ENCODE measurements around the gene VPS37B.
"Not testable (repeated sequence)": the region's sequence is repeated elsewhere in the genome, so short reads cannot be mapped to it uniquely, and the experiment has no call there.

Gene VPS37B, protein sequence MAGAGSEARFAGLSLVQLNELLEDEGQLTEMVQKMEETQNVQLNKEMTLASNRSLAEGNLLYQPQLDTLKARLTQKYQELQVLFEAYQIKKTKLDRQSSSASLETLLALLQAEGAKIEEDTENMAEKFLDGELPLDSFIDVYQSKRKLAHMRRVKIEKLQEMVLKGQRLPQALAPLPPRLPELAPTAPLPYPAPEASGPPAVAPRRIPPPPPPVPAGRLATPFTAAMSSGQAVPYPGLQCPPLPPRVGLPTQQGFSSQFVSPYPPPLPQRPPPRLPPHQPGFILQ

DNA sequence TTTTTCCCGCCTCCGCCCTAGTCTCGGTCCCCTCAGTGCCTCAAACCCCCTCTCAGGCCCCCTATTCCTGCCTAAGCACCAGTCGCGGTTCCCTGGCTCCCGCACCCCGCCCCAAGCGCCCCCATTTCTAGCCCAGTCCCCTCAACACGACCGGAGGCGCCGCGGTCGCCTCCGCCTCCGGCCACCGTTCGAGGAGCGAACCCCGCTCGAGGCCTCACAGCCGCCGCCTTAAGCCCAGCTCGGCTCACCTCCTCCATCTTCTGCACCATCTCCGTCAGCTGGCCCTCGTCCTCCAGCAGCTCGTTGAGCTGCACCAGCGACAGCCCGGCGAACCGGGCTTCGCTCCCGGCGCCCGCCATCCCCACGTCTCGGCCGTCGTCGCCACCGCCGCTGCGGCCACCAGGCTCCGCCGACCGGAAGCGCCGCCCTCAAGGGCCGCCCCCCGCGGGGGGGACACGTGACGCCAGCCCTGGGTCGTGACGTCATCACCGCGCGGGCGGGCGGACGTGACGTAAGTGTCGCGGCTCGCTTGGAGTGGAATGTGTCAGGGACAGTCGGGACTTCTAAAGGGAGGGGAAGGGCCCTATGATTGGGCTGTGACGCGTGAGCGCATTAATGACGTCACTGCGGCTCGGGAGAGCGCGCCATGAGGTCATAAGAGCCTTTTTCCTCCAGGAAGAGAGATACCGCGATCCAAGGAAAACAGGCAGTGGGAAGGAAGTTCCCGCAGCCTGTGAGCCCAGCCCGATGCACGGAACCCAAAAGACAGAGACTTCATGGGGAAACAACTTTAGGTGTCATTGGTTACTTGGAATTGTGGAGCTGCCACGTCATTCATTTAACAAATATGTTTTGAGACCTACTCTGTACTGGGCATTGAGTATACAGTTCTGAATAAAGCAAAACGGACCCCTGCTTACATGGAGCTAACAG is at the start of gene VPS37B:
Gene VPS37B, minus strand, starts transcription at position 421 of the 933 bp plus-strand sequence. Its CDS starts 62 bp downstream, at position 359.
- DNase-seq (ENCODE audit: low read depth): no peak

DNA sequence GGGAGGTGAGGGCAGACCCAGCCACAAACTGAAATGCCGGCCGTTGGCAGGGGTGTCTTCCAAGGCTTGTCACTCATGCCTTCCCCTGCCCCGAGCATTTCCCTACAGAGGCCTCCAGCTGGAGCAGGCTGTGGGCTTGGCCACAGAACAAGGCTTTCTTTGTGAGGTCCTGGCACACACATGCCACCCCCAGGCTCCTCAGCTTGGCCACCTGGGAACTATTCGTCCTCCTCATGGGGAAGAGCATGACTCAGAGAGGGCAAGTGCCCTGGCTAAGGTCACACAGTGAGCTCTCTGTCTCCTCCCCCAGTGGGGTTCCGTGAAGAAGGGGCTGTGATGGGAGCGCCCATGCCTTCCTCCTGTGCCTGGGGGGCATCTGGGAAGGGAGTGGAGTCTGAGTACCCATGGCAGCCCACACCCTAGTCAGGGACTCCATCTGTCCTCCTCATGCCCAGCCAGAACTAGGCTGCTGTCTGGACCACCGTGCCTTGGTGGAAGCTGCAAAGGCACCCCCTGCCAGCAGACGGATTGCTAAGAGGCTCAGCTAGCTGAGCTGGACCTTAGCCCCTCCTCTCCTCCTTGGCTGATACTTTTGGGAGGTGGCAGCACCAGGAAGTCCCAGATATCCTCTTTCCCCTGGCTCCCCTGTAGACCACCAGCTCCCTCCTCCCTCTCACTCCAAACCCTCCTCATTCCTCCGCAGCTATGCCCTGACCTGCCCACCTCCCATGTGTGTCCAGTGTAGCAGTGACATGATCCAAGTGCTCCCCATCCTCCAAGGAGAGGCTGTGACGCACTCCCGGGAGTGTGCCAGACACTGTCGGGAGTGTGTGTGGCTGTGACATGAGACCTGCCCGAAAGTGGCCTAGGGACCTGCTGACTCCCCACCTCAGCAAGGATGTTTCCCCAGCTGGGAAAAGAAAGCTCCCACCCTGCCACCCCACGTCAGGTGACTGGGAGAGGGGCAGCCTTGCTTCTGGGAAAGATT is 49.0 kb upstream of the VPS37B start:
- DNase-seq (ENCODE audit: low read depth): peak; percentile 9

DNA sequence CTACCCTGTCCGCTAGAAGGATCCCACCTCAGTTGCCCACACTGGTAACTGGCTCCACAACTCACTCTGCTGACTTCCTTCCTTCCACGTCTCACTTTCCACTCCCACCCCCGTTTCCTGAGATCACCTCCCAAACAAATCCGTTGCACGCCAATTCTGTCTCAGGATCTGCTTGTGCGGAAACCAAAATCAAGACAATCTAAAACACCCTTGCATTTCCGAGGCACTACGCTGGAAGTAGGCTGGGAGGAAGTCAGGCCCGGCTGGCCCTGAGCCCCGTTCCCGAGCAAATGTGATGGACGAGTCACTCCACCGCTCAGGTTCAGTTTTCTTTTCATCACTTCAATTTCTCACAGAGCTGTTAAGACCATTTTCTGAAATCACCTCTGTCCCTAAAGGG is 47.3 kb upstream of the VPS37B start:
- DNase-seq (ENCODE audit: low read depth): no peak

DNA sequence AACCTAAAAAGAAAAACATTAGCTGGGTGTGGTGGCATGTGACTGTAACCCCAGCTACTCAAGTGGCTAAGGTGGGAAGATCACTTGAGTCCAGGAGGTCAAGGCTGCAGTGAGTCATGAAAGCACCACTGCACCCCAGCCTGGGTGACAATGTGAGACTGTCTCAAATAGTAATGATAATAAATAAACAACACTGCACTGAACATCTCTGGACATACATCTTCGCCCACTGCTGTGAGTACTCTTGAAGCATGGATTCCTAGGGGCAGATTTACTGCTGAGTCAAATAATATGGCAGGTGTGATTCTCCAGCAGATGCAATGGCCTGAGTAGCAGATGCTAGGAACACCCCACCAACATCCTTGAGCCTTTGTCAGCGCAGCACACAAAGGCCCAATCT is 46.7 kb upstream of the VPS37B start:
- DNase-seq (ENCODE audit: low read depth): no peak

DNA sequence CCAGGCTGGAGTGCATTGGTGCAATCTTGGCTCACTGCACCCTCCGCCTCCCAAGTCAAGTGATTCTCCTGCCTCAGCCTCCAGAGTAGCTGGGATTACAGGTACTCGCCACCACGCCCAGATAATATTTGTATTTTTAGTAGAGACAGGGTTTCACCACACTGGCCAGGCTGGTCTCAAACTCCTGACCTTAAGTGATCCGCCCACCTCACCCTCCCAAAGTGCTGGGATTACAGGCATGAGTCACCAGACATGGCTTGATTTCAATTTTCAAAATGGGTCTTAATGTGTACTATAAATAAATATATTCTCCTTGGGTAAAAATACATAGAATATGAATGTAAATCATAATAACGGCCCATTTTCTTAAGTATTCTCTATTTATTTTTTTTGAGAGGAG is 45.4 kb upstream of the VPS37B start:
- DNase-seq (ENCODE audit: low read depth): not testable (repeated sequence)

DNA sequence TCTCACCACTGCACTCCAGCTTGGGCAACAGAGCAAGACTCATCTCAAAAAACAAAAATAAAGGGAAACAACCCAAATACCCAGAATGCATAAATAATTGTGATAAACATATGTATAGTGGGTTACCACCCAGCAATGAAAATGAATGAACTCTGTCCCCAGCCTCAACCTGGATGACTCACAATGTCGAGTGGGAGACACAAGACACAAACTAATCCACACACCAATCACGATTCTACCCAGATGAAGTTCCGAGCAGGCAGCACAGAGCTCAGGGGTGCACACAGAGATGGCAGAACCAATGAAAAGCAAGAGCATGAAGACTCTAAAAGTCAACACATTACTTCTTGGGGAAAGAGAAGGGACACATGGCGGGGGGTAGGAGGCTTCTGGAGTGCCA is 43.2 kb upstream of the VPS37B start:
- DNase-seq (ENCODE audit: low read depth): no peak

DNA sequence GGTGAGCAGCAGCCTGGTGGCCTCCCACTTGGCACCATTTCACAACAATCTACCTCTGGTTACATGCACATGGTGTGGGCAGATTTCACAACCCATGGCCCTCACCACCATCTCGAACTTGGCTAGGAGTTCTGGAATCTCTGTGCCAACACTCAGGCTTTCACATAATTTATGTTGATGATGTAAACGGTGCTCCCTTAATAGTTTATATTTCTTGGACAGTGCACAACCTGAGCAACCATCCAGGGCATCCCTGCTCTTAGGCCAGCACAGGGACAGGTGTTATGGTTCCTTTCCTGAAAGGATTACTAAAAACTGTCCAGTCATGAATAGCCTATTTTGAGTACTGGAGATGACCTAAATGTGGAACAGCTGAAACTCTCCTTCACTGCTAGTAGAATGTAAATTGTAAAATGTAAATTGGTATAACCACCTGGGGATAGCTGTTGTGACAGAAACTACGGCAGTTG is 41.7 kb upstream of the VPS37B start:
- no peak for DNase-seq (ENCODE audit: low read depth)

DNA sequence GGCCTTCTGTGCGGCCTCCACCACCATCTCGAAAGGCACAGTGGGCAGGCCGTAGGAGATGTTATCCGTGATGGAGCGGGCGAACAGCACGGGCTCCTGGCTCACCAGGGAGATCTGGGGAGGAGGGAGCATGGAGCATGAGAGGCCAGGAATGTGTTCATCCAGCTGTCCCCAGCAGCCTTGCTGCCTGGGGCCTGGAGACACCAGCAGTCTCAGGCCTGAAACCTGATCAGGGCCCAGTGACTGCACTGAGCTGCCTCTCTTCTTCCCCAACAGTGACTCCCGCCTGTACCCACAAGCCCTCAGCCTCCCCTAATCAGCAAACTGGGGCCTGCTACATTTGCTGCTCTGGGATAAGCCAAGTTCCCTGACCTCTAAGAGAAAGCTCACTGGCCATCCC is 39.4 kb upstream of the VPS37B start:
- no peak for DNase-seq (ENCODE audit: low read depth)

DNA sequence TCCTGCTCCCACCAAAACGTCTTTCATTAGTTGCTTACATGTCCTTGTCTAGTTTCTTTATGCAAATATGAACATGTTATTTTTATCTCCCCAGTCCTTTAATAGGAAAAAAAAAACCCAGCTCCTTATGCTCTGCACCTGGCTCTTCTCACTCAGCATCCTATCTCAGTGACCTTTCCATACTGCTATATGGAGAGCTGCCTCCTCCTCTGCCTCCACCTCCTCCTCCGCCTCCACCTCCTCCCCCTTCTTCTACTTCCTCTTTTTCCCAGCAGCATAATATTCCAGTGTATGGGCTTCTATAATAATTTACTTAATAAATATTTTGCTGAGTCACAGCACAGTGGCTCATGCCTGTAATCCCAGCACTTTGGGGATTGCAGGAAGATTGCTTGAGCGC is 38.8 kb upstream of the VPS37B start:
- no peak for DNase-seq (ENCODE audit: low read depth)

DNA sequence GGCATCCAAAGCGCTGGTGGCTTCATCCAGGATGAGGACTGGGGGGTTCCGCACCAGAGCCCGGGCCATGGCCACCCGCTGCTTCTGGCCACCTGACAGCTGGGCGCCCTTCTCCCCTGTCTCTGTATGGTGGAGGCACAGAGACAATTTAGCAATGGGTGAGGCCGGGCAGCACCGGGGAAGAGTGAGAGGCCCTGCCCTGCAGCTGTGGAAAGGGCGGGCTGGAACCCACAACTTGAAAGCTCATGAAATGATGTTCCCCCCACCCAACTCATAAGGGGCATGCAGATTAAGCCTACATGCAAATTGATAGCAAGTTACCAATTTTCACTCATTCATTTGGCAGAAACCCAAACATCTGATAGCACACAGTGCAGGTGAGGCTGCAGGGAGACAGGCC is 36.3 kb upstream of the VPS37B start:
- no peak for DNase-seq (ENCODE audit: low read depth)

DNA sequence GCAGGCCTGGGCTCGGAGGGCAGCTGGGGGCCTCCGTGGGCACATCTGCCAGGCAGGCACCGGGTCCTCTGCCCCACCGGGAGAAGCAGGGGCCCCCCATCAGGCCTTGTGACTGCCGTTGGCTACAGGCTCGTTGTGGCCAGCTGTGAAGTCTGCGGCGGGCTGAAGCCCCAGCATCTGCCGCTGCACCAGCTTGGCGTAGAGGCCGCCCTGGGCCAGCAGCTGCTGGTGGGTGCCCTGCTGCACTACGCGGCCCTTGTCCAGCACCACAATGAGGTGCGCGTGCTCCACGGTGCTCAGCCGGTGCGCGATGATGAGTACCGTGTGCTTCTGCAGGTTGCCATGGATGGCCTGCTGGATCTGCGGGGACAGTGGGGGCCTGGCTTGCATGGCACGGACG is 33.9 kb upstream of the VPS37B start:
- DNase-seq (ENCODE audit: low read depth): no peak

DNA sequence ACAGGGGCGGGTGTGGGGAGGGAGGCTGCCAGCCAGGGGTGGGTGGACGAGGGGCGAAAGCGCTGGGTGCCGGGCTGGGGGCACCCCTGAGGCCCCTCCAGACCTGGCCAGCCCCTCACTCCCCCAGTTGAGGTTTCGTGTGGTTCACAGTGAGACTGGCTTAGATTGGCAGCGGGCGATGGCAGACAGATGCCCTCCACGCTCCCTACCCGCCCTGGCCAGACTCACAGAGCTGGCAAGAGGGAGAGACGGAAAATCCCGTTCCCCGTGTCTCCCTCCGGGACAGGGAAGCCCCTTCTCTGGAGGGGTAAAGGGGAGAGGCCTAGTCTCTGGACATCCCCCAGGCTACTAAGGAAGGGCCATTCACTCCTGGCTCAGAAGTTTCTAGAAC is 33.2 kb upstream of the VPS37B start:
- no peak for DNase-seq (ENCODE audit: low read depth)

DNA sequence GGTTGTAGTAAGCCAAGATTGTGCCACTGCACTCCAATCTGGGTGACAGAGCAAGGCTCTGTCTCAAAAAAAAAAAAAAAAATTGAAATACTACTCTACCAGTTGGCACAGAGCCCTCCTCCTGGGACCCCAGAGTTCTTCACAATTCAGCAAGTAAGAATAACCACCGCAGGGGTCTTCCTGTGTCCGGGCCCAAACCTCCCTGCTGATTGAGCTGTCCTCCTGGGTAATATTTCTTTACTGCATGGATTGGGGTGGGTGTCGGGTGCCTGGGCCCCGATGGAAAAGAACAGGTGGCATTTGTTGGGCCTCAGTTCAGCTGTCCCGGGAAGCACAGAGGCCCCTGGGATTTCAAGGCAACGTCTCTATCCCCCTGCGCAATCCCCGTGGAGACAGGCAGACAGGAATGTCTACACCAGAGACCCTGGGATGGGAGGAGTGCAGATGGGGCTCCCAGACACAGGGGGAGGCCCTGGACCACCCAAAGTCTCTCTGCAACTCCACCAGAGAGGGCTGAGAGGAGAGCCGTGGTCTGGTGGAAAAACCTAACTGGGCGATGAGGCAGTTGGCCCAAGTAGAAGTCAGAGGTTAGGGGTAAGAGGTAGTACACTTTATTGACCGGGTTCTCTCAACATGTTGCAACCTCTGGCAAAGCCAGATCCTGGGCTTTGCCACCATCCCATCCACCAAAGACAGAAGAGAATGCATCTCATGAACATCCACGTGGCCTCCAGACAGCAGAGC is 32.7 kb upstream of the VPS37B start:
- DNase-seq (ENCODE audit: low read depth): no peak

DNA sequence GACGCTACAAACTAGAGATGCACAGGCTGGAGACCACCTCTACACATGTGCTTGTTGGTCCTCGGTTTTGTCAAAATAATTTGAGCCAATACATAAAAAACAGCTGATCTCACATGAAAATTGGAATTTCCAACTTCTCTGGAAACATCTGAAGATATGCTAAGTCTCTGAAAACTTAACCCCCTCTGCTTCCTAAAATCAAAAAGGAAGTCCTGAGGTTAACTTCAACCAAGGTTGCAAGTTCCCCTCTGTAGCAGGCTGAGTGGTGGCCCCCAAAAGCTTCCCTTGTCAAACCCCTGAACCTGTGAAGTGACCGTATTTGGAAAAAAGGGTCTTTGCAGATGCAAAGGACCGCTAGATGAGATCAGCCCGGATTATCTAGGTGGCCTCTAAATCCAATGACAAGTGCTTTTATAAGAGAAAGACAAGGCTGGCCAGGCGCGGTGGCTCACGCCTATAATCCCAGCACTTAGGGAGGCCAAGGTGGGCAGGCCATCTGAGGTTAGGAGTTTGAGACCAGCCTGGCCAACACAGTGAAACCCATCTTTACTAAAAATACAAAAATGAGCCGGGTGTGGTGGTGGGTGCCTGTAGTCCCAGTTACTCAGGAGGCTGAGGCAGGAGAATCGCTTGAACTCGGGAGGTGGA is 32.0 kb upstream of the VPS37B start:
- DNase-seq (ENCODE audit: low read depth): no peak

DNA sequence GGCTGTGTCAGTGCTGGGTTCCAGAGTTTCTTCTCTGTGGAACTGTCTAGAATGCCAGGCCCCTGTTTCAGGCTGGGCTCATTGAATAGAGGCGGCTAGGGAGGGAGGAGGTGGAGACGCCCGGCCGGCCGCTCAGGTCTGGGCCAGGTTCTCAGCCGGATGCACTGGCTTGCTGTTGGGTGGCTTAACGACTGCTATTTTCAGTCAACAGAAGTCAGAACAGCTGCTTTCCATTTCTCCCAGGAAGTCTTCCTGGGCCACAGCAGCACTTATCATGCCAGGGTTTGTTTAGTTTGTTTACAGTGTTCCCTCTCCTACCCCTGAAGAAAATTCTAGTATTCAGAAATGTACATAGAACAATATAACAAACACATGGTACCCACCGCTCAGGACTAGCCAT is 26.0 kb upstream of the VPS37B start:
- no peak for DNase-seq (ENCODE audit: low read depth)

DNA sequence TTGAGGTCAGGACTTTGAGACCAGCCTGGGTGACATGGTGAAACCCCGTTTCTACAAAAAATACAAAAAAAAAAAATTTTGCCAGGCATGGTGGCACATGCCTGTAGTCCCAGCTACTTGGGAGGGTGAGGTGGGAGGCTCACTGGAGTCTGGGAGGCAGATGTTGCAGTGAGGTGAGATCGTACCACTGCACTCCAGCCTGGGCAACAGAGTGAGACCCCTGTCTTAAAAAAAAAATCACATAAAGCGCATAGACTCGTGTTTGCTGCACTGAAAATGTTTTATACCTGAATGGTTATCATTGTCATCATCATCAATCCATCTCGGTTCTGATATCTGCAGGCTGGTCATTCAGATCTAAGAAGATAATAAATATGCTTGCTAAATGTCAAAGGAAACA is 24.8 kb upstream of the VPS37B start:
- no peak for DNase-seq (ENCODE audit: low read depth)

DNA sequence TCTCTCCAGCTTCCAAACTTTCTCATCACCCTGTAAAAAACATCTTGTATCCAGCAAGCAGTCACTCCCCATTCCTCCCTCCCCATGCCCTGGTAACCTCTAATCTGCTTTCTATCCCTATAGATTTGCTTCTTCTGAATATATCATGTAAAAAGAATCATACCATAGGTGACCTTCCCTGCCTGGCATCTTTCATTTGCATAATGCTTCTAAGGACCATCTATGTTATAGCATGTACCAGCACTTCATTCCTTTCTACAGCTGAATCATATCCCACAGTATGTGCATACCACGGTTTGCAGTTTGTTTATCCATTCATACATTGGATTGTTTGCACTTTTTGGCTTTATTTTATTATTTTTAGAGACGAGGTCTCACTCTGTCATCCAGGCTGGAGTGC is 22.9 kb upstream of the VPS37B start:
- DNase-seq (ENCODE audit: low read depth): no peak

DNA sequence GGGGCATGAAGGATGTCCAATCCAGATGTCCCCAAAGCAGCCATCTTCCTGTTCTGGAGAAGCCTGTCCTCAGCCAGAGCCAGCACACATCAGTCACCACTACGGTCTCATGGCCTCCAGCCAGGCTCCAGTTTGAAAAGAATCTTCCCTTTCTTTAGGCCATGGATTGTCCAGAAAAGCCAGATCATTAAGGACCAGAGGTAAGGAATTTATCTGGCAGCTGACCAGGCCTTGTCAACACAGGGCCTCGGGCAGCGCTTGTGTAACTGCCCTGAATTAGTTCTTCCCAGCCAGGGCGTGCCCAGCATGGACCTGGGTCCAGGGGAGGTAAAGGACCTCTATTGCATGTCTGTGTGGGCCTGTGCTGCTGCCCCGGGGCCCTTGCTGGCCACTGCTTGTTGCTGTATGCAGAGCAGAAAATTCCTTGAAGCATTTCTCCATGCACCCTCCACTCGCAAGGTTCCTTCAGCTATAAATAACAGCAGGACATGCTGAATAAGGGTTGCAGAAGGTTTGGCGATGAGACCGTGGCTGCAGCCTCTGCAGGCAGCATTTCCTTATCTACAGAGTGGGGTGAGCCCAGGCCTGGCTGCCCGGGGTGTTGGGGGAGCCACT is 21.7 kb upstream of the VPS37B start:
- DNase-seq (ENCODE audit: low read depth): peak; percentile 55

DNA sequence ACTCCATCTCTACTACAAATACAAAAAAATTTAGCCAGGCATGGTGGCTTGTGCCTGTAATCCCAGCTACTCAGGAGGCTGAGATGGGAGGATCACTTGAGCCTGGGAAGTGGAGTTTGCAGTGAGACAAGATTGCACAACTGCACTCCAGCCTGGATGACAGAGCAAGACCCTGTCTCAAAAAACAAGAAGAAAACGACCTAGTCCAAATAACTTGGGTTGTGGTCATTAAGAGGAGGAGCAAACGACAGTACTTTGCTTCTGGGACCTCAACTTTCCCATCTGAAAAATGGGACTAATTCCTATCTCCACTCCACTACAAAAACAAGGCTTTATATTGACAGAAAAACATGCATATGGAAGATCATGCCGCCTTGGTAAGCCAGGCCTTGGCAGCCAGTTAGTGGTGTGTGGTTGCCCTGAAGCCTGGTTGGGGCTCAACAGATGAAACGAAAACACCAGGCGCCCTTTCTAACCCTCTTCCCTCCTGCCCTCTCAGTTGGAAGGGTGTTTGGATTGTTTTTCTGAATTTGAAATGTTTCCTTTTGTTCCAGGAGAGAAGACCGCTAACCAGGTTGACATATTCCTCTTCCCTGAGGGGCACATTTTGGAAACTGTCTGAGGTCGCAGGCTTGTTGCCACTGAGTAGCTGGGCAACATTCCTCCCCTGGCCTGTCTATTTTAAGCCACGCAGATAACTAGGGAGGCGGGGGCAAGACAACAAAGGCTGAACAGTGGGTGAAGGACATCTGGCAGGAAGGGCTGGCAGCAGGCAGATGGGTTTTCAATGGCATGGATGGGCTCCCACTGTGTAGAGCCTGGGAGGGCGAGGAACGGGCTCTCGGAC is 13.7 kb upstream of the VPS37B start:
- no peak for DNase-seq (ENCODE audit: low read depth)

Measured in GM04503 (cell line).